ENCODE data around the gene USP37.

GRCh38 chr2:218523651-218524050 is 44.5 kb downstream of the USP37 start:
- TF ChIP-seq CTCF (conservative IDR thresholded peaks at IDR 0.05; ENCODE audit: low read depth, low read length) (no peak), FOS (IDR thresholded peaks at IDR 0.05; ENCODE audit: low read depth, low read length) (no peak), MAZ (IDR thresholded peaks at IDR 0.05; ENCODE audit: borderline replicate concordance, low read depth, low read length) (no peak), ELK1 (IDR thresholded peaks at IDR 0.05; ENCODE audit: borderline replicate concordance, low read depth, low read length) (no peak), POLR2A (IDR thresholded peaks at IDR 0.05; ENCODE audit: low read depth, low read length) (no peak), RFX5 (IDR thresholded peaks at IDR 0.05; ENCODE audit: low read depth, low read length) (no peak), MAFK (IDR thresholded peaks at IDR 0.05; ENCODE audit: low read depth, low read length) (no peak), RAD21 (IDR thresholded peaks at IDR 0.05; ENCODE audit: low read length) (no peak), BHLHE40 (IDR thresholded peaks at IDR 0.05; ENCODE audit: low read depth, low read length) (no peak), USF2 (IDR thresholded peaks at IDR 0.05; ENCODE audit: low read depth, low read length) (no peak), CHD1 (IDR thresholded peaks at IDR 0.05; ENCODE audit: low read depth, low read length) (no peak), CEBPB (IDR thresholded peaks at IDR 0.05; ENCODE audit: low read depth, low read length) (no peak), NFE2L2 (IDR thresholded peaks at IDR 0.05; ENCODE audit: low read depth, low read length) (no peak)

All from IMR-90 (cell line).